Stomach (tissue), 4 donors: ENCODE measurements around the gene GRAMD4.

Experiments used
- EP300 ChIP-seq: sonication (generic); formaldehyde crosslinking; IDR thresholded peaks from one replicate; pipeline ENCODE4 v1.6.1; 2017; ENCODE audit warnings: antibody characterized with exemption
- POLR2A ChIP-seq, 4 donors: fragments of 450-650 bp; IDR thresholded peaks; one replicate each; pipeline ENCODE4 v1.6.1; 2016; ENCODE audit warnings: antibody characterized with exemption in 4 of 4, control low read depth in 2 of 4, mild to moderate bottlenecking in 1 of 4, moderate library complexity in 1 of 4
- TF ChIP-seq, protein P1 (sequence below), 7 experiments: fragments of 450-650 bp in 4 of 7; fragments of 200-600 bp in 3 of 7; sonication (generic) in 3 of 7; IDR thresholded peaks; one replicate each; pipeline ENCODE4 v1.5.1; 2016 to 2019; ENCODE audit warnings: antibody characterized with exemption in 7 of 7, control low read depth in 2 of 7, mild to moderate bottlenecking in 1 of 7

DNA sequence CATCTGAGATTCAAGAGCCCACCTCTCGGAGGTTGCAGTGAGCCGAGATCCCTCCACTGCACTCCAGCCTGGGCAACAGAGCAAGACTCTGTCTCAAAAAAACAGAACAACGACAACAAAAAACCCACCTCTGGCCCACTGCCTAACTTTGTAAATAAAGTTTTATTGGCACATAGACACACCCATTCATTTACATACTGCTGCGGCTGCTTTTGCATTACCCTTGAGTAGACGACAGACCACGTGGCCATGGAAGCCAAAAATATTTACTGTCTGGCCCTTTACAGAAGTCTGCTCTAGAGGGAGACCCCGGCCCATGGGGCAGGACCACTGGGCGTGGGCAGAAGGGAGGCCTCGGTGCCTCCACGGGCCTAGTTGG is 47.0 kb downstream of the GRAMD4 start:
- no peak for TF ChIP-seq EP300
- TF ChIP-seq, protein P1, sequence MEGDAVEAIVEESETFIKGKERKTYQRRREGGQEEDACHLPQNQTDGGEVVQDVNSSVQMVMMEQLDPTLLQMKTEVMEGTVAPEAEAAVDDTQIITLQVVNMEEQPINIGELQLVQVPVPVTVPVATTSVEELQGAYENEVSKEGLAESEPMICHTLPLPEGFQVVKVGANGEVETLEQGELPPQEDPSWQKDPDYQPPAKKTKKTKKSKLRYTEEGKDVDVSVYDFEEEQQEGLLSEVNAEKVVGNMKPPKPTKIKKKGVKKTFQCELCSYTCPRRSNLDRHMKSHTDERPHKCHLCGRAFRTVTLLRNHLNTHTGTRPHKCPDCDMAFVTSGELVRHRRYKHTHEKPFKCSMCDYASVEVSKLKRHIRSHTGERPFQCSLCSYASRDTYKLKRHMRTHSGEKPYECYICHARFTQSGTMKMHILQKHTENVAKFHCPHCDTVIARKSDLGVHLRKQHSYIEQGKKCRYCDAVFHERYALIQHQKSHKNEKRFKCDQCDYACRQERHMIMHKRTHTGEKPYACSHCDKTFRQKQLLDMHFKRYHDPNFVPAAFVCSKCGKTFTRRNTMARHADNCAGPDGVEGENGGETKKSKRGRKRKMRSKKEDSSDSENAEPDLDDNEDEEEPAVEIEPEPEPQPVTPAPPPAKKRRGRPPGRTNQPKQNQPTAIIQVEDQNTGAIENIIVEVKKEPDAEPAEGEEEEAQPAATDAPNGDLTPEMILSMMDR (IDR thresholded peaks at IDR 0.05): no peak
- TF ChIP-seq POLR2A (IDR thresholded peaks at IDR 0.05): no peak
